SKM-1 (cell line): Measurements from ENCODE around the gene RGS3.
"Not testable (repeated sequence)": the region's sequence is repeated elsewhere in the genome, so short reads cannot be mapped to it uniquely, and the experiment has no call there.

ENCODE experiments used
- DNase-seq: peaks from one replicate; lab custom pipeline; 2025; ENCODE audit not compliant: unreplicated experiment; lab: John Stamatoyannopoulos, UW

Gene RGS3

GRCh38 chr9:113543296-113543981 is 79.9 kb downstream of the RGS3 start:
- DNase-seq, result no peak

GRCh38 chr9:113543982-113544303 is 80.4 kb downstream of the RGS3 start:
- no peak for DNase-seq

GRCh38 chr9:113545068-113545467 is 81.5 kb downstream of the RGS3 start:
- DNase-seq, result no peak

GRCh38 chr9:113546566-113546965 is 83.0 kb downstream of the RGS3 start:
- DNase-seq, result no peak

GRCh38 chr9:113547501-113547900 is 84.0 kb downstream of the RGS3 start:
- no peak for DNase-seq

GRCh38 chr9:113548221-113549041 is 84.9 kb downstream of the RGS3 start:
- no peak for DNase-seq

GRCh38 chr9:113549892-113550291 is 86.4 kb downstream of the RGS3 start:
- DNase-seq, result not testable (repeated sequence)

GRCh38 chr9:113556877-113557593 is 93.5 kb downstream of the RGS3 start:
- no peak for DNase-seq

GRCh38 chr9:113558632-113559502 is 95.3 kb downstream of the RGS3 start:
- DNase-seq, result no peak

- DNase-seq, result no peak
Measured at GRCh38 chr9:113559834-113560800, 96.6 kb downstream of the RGS3 start.

GRCh38 chr9:113562653-113563381 is 99.3 kb downstream of the RGS3 start:
- DNase-seq, result no peak

- DNase-seq, result no peak
Measured at GRCh38 chr9:113563826-113564497, 100.4 kb downstream of the RGS3 start.

GRCh38 chr9:113564498-113565237 is 101.1 kb downstream of the RGS3 start:
- DNase-seq, result no peak

- DNase-seq, result no peak
Measured at GRCh38 chr9:113566016-113566711, 102.6 kb downstream of the RGS3 start.

GRCh38 chr9:113566712-113567071 is 103.2 kb downstream of the RGS3 start:
- no peak for DNase-seq

GRCh38 chr9:113567361-113568080 is 104.0 kb downstream of the RGS3 start:
- DNase-seq, result no peak

GRCh38 chr9:113568081-113568435 is 104.5 kb downstream of the RGS3 start:
- DNase-seq, result no peak
